ENCODE measurements around the gene SLC16A11.

- TF ChIP-seq CTCF (IDR thresholded peaks at IDR 0.05) (no peak), EZH2 (IDR thresholded peaks at IDR 0.05) (peak; percentile 68), EZH2phosphoT487 (IDR thresholded peaks at IDR 0.05) (peak; percentile 66)
Observed at GRCh38 chr17:7022781-7023571, 20.9 kb downstream of the SLC16A11 start, which contains the start of gene BCL6B.
